HFF-Myc (cell line): ENCODE results near the gene PDIA6.

Source experiments
- DNase-seq: peaks from one replicate; pipeline ENCODE4 v3.0.0-alpha.2; 2011; ENCODE audit warnings: low read depth; ENCODE audit errors: extremely low read depth
- H3K4me3 ChIP-seq: replicated peaks from 2 replicates; pipeline ENCODE4 v1.5.1; 2011; ENCODE audit warnings: low read depth, mild to moderate bottlenecking, control low read depth, low read length
- TF ChIP-seq, protein P1 (sequence below): IDR thresholded peaks from 2 replicates; pipeline ENCODE4 v1.5.1; 2012; ENCODE audit warnings: mild to moderate bottlenecking, low read depth, low read length, control low read depth; ENCODE audit errors: missing control alignments

PDIA6 gene

DNA sequence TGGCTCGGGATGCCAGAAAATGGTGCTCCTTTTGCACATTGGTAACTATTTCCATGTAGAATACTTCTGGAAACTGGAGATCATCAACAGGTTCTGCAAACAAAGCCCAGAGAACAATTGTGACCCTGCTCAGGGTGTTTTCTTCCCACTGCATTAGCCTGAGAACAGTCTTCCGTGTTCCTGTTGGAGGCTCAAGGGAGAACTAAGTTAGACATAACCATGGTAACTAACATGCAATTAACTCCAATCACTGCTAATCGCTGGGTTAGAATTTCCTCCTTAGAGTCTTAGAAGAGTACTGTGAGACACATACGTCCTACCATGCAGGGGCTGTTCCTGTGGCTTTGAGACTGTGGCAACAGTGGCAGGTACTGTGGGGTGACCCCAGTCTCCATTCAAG, 36.0 kb upstream of the PDIA6 start:
- H3K4me3 ChIP-seq = no peak overlapping the region
- TF ChIP-seq, protein P1, sequence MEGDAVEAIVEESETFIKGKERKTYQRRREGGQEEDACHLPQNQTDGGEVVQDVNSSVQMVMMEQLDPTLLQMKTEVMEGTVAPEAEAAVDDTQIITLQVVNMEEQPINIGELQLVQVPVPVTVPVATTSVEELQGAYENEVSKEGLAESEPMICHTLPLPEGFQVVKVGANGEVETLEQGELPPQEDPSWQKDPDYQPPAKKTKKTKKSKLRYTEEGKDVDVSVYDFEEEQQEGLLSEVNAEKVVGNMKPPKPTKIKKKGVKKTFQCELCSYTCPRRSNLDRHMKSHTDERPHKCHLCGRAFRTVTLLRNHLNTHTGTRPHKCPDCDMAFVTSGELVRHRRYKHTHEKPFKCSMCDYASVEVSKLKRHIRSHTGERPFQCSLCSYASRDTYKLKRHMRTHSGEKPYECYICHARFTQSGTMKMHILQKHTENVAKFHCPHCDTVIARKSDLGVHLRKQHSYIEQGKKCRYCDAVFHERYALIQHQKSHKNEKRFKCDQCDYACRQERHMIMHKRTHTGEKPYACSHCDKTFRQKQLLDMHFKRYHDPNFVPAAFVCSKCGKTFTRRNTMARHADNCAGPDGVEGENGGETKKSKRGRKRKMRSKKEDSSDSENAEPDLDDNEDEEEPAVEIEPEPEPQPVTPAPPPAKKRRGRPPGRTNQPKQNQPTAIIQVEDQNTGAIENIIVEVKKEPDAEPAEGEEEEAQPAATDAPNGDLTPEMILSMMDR = no peak
- DNase-seq = no peak

DNA sequence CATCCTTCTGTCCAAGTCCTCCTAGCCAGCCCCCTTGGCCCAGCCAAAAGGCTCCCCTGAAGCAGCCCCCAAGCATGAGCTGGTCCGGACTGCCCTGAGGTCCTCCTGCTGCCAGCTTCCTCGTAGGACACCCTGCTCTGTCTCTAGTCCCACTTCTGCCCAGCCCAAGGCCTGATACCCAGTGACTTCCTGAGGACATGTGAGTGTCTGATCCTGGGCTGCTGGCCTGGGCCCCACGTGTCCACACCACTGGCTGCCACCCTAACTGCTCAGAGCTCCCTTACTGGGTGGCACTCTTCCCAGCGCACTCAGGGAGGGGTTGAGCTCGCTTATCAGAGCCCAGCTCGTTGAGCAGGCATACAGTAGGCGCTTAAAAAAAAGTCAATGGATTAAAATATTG, 34.4 kb upstream of the PDIA6 start:
- no peak for DNase-seq
- H3K4me3 ChIP-seq = no peak overlapping the region
- TF ChIP-seq, protein P1 = no peak

DNA sequence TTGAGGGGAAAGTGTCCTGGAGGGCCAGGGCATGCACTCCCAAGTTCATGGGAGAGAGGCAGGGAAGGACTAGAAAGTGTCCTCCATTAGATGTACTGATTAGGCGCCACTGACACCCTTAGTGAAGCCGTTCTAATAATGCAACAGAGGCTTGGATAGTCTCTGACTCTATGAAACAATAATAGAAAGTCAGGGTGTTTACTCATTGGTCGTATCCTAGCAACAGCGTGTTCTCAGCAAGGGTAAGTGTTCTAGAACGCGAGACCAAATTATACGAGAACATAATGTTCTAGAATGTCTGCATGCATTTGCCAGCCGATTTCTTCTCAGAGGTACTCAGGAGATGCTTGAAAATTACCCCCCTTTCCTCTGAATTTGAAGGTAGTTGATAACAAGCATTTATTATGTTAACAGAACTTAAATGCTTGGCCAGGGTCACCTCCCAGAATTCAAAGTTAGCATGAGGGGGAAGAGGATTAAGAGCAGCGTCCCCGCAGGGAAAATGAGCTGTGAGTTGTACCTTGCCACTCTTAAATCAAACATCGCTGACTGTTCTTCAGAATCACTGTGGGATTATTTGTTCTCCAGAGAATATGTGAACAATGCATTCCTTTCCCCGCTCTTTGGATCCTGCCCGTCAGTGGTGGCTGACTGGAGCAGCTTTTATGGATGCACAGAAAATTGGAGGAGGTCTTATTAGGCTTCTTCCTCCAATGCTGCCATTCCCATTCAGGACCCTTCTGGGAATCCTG, 33.7 kb upstream of the PDIA6 start:
- no peak overlapping the region for H3K4me3 ChIP-seq
- no peak for DNase-seq
- TF ChIP-seq, protein P1 = no peak

DNA sequence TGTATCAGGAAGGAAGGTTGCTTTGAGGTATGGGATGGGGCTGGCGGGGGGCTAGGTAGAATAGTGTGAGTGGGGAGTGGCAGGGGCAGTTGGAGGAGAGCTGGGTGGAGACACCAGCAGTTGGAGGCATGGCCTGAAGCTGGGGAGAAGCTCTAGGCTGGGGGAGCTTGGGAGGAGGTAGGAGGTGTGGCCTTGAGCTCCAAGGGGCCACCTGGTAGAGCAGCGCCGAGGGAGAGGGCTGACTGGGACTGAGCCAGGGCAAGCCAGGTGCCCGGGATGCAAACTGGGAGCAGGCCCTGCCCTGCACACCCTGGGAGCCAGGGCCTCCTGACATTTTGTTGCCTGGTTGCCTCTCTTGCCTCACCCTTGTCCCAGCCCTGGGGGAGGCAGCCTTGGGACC, 33.1 kb upstream of the PDIA6 start:
- TF ChIP-seq, protein P1 = no peak

DNA sequence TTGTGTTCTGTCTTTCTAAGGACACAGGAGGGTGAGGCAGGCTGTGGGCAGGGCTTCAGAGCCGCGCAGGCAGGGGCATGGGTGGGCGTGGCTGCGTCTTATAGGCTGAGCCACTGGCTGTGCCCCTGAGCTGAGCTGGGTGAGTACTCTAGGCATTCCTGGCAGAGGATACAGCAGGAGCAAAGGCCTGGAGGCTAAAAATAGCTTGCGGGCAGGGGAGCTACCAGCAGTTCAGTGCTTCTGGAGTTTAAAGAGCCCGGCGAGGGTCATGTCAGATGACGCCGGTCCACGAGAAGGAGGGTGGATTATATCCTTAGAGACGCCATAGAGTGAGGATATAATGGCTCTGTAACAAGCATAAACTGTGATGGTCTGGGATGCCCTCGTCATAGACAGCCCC, 31.5 kb upstream of the PDIA6 start:
- TF ChIP-seq, protein P1 = no peak
- no peak overlapping the region for H3K4me3 ChIP-seq
- DNase-seq = no peak

More for the DNA sequence above, 33.1 kb upstream of the PDIA6 start:
- DNase-seq = no peak
- no peak overlapping the region for H3K4me3 ChIP-seq

DNA sequence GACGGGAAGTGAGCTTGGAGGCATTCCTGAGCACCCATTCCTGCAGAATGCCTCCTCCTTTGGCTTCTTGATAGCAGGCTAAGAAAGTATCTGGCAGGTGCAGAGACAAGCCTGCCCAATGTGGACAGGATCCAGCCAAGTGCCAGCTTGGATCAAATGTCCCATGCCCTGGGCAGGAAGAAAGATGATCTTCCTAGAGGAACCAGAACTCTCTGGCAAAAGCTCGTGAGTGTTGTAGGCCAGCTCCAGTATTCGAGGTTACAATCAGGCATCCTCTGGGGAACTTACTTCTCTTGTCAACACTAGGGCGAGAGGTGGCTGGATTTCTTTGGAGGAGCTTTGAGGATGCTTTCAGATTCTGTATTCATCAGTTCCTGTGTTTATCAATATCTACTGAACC, 29.9 kb upstream of the PDIA6 start:
- no peak overlapping the region for H3K4me3 ChIP-seq
- no peak for DNase-seq
- TF ChIP-seq, protein P1 = no peak
